Osteoblast (primary cell): ENCODE measurements around the gene BPTF. TPM values are rescaled to one million over a fixed set of nuclear protein-coding genes. Genes with fewer than 3 reads are reported as not detected.

Source experiments
- DNase-seq: peaks from one replicate; pipeline ENCODE4 v3.0.0; 2011; ENCODE audit warnings: low spot score, mixed read lengths; ENCODE audit not compliant: insufficient read length; ENCODE audit errors: missing footprints
- H2AFZ ChIP-seq: 2 replicates; pipeline ENCODE4 v1.6.0; 2011; ENCODE audit warnings: mild to moderate bottlenecking, low read length
- H3K27ac ChIP-seq: 2 replicates; pipeline ENCODE4 v1.5.1; 2011; ENCODE audit warnings: mild to moderate bottlenecking, low read depth, low read length, moderate library complexity
- H3K27me3 ChIP-seq: 2 replicates; pipeline ENCODE4 v1.6.0; 2012; ENCODE audit warnings: mild to moderate bottlenecking, control low read depth, inconsistent platforms, low read length, moderate library complexity; ENCODE audit not compliant: insufficient read depth
- H3K36me3 ChIP-seq: 2 replicates; pipeline ENCODE4 v1.5.1; 2011; ENCODE audit warnings: mild to moderate bottlenecking, low read length, control low read depth, moderate library complexity; ENCODE audit not compliant: insufficient read depth
- H3K4me1 ChIP-seq: 2 replicates; pipeline ENCODE4 v1.5.1; 2011; ENCODE audit warnings: mild to moderate bottlenecking, low read length, control low read depth, moderate library complexity; ENCODE audit not compliant: insufficient read depth
- H3K4me2 ChIP-seq: 2 replicates; pipeline ENCODE4 v1.6.0; 2011; ENCODE audit warnings: mild to moderate bottlenecking, low read length; ENCODE audit not compliant: insufficient read depth
- H3K4me3 ChIP-seq: fragments of 200-600 bp; sonication (generic); 3 replicates; pipeline ENCODE4 v1.5.1; 2012; ENCODE audit warnings: mild to moderate bottlenecking, low read length, inconsistent platforms; ENCODE audit not compliant: insufficient read depth
- H3K79me2 ChIP-seq: 2 replicates; pipeline ENCODE4 v1.6.0; 2012; ENCODE audit warnings: mild to moderate bottlenecking, low read length, control low read depth, inconsistent platforms; ENCODE audit not compliant: insufficient read depth
- H3K9me3 ChIP-seq: 2 replicates; pipeline ENCODE4 v1.5.1; 2011; ENCODE audit warnings: low read depth, low read length, control low read depth
- H4K20me1 ChIP-seq: 2 replicates; pipeline ENCODE4 v1.6.0; 2012; ENCODE audit warnings: mild to moderate bottlenecking, low read length, control low read depth; ENCODE audit not compliant: insufficient read depth
- total RNA-seq: library from RNA; depleted of rRNA; stranded (reverse); fragments of >200 nt; gene quantifications from 2 replicates; pipeline ENCODE4 v1.2.3, GENCODE V29; 2012
- TF ChIP-seq, protein P1 (sequence below): IDR thresholded peaks from 2 replicates; pipeline ENCODE4 v1.5.1; 2011; ENCODE audit warnings: mild to moderate bottlenecking, low read depth, low read length, moderate library complexity; ENCODE audit errors: extremely low read depth

BPTF gene
- total RNA-seq, 1 donor = 59.7 TPM

DNA sequence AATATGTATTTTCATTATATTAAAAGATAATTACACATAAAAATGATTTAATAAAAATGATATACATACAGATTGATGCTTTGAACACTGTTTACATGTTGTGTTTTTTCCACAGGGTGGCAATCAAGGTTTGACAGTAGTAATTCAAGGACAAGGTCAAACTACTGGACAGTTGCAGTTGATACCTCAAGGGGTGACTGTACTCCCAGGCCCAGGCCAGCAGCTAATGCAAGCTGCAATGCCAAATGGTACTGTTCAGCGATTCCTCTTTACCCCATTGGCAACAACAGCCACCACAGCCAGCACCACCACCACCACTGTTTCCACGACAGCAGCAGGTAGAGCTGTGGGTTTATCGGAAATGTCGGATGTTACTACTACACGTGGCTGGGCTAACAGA, 118.7 kb downstream of the BPTF start:
- Histone ChIP-seq H3K27ac (no peak overlapping the region), H3K4me3 (no peak overlapping the region), H2AFZ (no peak overlapping the region), H3K4me2 (no peak overlapping the region), H4K20me1 (no peaks in the 10 kb centered on the region), H3K36me3 (peaks cover 85% of the 10 kb centered on the region), H3K27me3 (no peaks in the 10 kb centered on the region), H3K4me1 (no peaks in the 10 kb centered on the region), H3K9me3 (no peaks in the 10 kb centered on the region), H3K79me2 (no peaks in the 10 kb centered on the region)
- TF ChIP-seq, protein P1, sequence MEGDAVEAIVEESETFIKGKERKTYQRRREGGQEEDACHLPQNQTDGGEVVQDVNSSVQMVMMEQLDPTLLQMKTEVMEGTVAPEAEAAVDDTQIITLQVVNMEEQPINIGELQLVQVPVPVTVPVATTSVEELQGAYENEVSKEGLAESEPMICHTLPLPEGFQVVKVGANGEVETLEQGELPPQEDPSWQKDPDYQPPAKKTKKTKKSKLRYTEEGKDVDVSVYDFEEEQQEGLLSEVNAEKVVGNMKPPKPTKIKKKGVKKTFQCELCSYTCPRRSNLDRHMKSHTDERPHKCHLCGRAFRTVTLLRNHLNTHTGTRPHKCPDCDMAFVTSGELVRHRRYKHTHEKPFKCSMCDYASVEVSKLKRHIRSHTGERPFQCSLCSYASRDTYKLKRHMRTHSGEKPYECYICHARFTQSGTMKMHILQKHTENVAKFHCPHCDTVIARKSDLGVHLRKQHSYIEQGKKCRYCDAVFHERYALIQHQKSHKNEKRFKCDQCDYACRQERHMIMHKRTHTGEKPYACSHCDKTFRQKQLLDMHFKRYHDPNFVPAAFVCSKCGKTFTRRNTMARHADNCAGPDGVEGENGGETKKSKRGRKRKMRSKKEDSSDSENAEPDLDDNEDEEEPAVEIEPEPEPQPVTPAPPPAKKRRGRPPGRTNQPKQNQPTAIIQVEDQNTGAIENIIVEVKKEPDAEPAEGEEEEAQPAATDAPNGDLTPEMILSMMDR = no peak
- no peak for DNase-seq

DNA sequence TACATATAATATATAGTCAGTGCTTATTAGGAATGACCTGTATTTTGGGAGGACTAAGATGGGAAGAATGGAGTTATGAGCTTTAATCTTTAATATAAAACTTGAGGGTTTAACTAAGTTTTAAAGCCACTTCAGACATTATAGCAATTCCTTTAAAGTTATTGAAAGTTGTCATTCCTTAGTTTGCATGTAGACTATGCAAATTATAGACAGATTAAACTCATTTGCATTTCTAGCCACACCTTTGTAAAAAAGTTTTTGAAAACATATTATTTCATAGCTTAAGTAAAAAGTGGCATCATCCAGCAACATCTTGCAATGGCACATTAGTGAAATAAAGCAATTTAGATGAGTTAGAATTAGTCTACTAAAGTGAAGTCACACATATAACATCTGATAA, 121.2 kb downstream of the BPTF start:
- Histone ChIP-seq H3K27me3 (no peaks in the 10 kb centered on the region), H3K36me3 (peaks cover 85% of the 10 kb centered on the region), H3K79me2 (no peaks in the 10 kb centered on the region), H4K20me1 (no peaks in the 10 kb centered on the region), H3K9me3 (no peaks in the 10 kb centered on the region), H2AFZ (no peak overlapping the region), H3K4me2 (no peak overlapping the region), H3K4me1 (no peaks in the 10 kb centered on the region), H3K4me3 (no peak overlapping the region), H3K27ac (no peak overlapping the region)
- TF ChIP-seq, protein P1 = no peak
- no peak for DNase-seq

DNA sequence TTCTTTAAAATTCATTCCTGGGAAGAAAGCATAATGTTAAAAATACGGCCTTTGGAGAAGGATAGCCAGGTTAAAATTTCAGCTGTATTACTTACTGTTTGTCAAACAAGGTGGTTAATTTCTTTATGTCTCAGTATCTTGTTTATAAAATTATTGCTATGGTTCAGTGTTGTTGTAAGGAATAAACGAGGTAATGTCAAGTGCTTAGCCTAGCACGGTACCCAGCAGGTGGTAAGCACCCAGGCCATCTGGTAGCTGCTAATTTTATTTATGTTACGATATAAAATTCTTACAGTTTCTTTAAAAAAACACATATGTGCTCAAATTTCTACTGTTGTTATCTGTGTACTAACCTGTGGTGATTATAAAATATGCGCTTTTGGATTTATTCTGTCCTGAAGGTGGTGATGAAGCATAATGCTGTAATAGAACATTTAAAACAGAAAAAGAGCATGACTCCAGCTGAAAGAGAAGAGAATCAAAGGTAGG, 122.1 kb downstream of the BPTF start:
- Histone ChIP-seq H3K79me2 (no peaks in the 10 kb centered on the region), H3K4me1 (no peaks in the 10 kb centered on the region), H3K9me3 (no peaks in the 10 kb centered on the region), H3K4me2 (no peak overlapping the region), H4K20me1 (no peaks in the 10 kb centered on the region), H3K36me3 (peaks cover 85% of the 10 kb centered on the region), H3K27me3 (no peaks in the 10 kb centered on the region), H3K27ac (no peak overlapping the region), H2AFZ (no peak overlapping the region), H3K4me3 (no peak overlapping the region)
- TF ChIP-seq, protein P1 = no peak
- no peak for DNase-seq

DNA sequence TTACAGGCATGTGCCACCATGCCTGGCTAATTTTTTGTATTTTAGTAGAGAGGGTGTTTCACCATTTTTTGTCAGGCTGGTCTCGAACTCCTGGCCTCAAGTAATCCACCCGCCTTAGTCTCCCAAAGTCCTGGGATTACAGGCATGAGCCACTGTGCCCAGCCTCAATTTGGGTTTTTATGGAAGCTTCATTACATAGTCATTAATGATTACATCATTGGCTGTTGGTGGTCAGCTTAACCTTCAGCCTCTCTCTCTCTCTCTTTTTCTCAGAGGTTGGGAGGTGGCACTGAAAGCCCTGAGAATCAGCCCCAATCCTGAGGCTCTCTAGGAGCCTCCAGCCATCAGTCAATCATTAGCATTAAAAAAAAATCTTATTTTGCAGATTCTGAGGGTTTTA, 125.6 kb downstream of the BPTF start:
- Histone ChIP-seq H3K79me2 (no peaks in the 10 kb centered on the region), H3K27ac (no peak overlapping the region), H3K4me1 (no peaks in the 10 kb centered on the region), H3K36me3 (peaks cover 64% of the 10 kb centered on the region), H4K20me1 (no peaks in the 10 kb centered on the region), H2AFZ (no peak overlapping the region), H3K4me2 (no peak overlapping the region), H3K27me3 (no peaks in the 10 kb centered on the region), H3K9me3 (no peaks in the 10 kb centered on the region), H3K4me3 (no peak overlapping the region)
- no peak for DNase-seq
- TF ChIP-seq, protein P1 = no peak
